Fibroblast of the aortic adventitia (primary cell): Measurements from ENCODE around the gene MRGPRX3. TPM values are rescaled to one million over a fixed set of nuclear protein-coding genes. Genes with fewer than 3 reads are reported as not detected.

Source experiments
- DNase-seq: peaks from one replicate; pipeline ENCODE4 v3.0.0-alpha.2; 2010; ENCODE audit warnings: low read depth
- H3K4me3 ChIP-seq: 2 replicates; pipeline ENCODE4 v1.5.1; 2011; ENCODE audit warnings: low read depth, mild to moderate bottlenecking, control low read depth, low read length, moderate library complexity
- total RNA-seq: library from RNA; depleted of rRNA; stranded (reverse); fragments of >200 nt; gene quantifications from 2 replicates; pipeline ENCODE4 v1.2.3, GENCODE V29; 2012; ENCODE audit warnings: low replicate concordance
- TF ChIP-seq, protein P1 (sequence below): IDR thresholded peaks from 2 replicates; pipeline ENCODE4 v1.5.1; 2011; ENCODE audit warnings: mild to moderate bottlenecking, low read length, control low read depth, inconsistent platforms; ENCODE audit not compliant: insufficient read depth

MRGPRX3 gene
- not detected in 2 replicates for total RNA-seq

DNA sequence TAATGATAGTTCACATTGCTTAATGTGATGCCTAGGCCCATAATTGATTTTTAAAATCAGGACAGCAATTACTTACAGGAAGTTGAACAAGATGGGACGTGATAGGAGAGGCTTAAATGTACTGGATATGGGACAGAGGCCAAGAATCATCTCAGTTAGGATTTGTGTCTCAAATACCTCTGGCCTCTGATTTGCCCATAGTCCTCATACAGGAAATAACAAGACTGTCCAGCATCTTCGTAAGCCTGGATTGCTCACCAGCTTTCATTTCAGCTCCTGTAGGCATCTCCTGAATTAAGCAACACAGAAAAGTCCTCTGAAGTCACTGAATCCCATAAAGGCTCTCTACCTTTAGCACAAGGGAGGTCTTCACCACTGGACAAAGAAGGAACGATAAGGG lies at the start of gene MRGPRX3:
Gene MRGPRX3, plus strand, starts transcription at position 231 of the 400 bp plus-strand sequence. CDS start 4,632 bp downstream, outside the sequence.
- TF ChIP-seq, protein P1, sequence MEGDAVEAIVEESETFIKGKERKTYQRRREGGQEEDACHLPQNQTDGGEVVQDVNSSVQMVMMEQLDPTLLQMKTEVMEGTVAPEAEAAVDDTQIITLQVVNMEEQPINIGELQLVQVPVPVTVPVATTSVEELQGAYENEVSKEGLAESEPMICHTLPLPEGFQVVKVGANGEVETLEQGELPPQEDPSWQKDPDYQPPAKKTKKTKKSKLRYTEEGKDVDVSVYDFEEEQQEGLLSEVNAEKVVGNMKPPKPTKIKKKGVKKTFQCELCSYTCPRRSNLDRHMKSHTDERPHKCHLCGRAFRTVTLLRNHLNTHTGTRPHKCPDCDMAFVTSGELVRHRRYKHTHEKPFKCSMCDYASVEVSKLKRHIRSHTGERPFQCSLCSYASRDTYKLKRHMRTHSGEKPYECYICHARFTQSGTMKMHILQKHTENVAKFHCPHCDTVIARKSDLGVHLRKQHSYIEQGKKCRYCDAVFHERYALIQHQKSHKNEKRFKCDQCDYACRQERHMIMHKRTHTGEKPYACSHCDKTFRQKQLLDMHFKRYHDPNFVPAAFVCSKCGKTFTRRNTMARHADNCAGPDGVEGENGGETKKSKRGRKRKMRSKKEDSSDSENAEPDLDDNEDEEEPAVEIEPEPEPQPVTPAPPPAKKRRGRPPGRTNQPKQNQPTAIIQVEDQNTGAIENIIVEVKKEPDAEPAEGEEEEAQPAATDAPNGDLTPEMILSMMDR: no peak
- DNase-seq: no peak
- H3K4me3 ChIP-seq: no peak within 1 kb of the TSS

DNA sequence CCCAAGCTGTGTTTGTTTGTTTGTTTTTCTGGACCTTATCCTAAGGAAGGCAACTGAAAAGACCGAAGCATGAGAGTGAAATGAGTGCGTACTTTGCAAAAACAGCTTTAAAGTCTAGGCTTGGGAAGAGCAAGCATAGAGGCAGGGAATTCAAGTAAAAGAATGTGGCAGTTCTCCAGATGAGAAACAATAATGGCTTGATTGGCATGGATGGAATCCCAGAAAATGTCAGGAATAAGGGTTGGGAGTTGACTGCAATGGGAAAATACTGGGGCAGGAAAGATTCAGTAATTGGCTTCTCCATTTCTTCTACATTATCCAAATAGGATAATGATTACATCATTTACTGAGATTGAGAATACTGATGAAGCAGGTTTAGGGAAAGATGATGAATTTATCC lies 44.0 kb upstream of the MRGPRX3 start:
- DNase-seq: no peak
- TF ChIP-seq, protein P1: no peak

DNA sequence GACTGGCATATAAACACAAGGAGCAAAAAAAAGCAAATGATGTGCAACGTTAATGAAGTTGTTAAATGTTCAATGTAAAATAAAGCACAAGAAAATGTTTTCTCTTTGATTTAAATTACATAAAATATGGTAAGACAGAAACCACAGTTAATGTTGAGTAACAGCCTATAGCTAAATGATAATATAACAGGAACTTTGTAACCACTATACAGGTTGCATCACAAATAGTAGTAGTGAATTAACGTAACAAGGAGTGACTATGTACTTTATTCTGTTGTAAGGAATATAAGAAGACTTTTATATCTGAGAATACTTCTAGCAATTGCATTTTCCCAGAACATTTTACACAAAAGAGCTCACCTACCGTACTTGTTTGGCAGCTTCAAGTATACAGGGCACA lies 43.4 kb upstream of the MRGPRX3 start:
- no peak for DNase-seq
- no peak overlapping the region for H3K4me3 ChIP-seq
- TF ChIP-seq, protein P1: no peak

More for the DNA sequence above, 44.0 kb upstream of the MRGPRX3 start:
- H3K4me3 ChIP-seq: no peak overlapping the region

DNA sequence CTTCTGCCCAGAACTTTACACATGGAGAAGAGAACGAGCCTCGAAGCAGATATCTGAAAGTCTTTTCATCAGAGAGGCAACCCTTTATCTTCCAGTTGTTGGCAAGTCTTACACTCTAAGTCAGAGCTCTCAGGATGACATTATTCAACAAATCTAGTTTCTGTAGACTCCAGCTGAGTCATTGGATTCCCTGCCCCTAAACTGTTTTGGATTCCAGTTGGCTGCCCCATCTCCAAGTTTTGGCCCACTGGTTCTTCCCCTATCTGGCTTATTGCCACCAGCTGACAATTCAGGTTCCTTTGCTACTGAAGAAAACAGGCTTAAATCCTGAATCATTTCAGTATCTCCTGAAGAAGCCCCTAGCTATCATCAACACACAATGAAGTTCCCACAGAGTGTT lies 40.6 kb upstream of the MRGPRX3 start:
- TF ChIP-seq, protein P1: no peak
- peak; percentile 61 for DNase-seq
- no peak overlapping the region for H3K4me3 ChIP-seq

DNA sequence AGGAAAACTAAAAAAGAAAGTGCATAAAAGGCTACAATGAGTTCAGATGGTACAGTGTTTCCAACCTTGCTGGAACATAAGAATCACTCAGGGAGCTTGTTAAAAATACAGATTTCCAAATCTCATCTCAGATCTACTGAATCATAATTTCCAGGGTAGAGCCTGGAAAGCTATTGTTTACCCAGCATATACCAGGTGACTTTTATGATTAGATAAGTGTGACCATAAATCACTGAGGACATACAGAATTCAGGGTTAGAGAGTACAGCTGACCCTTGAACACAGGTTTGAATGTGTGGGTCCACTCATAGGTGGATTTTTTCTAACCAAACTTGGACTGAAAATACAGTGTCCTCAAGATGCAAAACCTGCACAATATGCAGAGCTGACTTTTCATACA lies 38.4 kb upstream of the MRGPRX3 start:
- TF ChIP-seq, protein P1: no peak
- no peak for DNase-seq
- no peak overlapping the region for H3K4me3 ChIP-seq

DNA sequence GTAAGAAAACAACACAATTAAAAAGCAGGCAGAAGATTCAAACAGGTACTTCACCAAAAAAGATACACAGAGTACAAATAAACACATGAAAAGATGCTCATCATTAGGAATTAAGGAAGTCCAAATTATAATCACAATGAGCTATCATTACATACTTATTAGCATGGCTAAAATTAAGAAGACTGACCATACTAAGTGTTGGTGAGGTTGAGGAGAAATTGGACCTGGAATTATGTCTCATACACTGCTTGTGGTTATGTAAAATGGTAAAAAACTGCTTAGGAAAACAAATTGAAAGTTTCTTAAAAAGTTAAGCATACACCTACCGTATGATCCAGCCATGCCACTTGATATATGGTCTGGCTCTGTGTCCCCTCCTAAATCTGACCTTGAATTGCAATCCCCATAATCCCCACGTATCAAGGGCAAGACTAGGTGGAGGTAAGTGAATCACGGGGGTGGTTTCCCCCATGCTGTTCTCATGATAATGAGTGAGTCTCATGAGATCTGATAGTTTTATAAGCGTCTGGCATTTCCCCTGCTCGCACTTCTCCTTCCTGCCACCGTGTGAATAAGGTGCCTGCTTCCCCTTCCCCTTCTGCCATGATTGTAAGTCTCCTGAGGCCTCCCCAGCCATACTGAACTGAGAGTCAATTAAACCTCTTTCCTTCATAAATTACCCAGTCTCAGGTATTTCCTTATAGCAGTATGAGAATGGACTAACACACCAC lies 31.3 kb upstream of the MRGPRX3 start:
- TF ChIP-seq, protein P1: no peak
- no peak overlapping the region for H3K4me3 ChIP-seq
- no peak for DNase-seq
